Vagina (tissue), 2 donors: ENCODE measurements around the gene ATR. TPM values are rescaled to one million over a fixed set of nuclear protein-coding genes. Genes with fewer than 3 reads are reported as not detected.

Experiments used
- DNase-seq, 2 donors: peaks; one replicate each; pipeline ENCODE4 v3.0.0-alpha.2; 2017; ENCODE audit errors: extremely low spot score in 2 of 2
- H3K27ac ChIP-seq: fragments of 200-600 bp; sonication (generic); one replicate; pipeline ENCODE4 v1.5.1; 2019
- H3K27me3 ChIP-seq: fragments of 200-600 bp; sonication (generic); one replicate; pipeline ENCODE4 v1.5.1; 2019
- H3K36me3 ChIP-seq, 2 donors: fragments of 200-600 bp; sonication (generic); one replicate each; pipeline ENCODE4 v1.5.1; 2017 to 2019
- H3K4me1 ChIP-seq: fragments of 200-600 bp; sonication (generic); one replicate; pipeline ENCODE4 v1.5.1; 2019
- H3K4me3 ChIP-seq, 2 donors: fragments of 200-600 bp; sonication (generic); 1 replicate in 1 of 2; 2 replicates in 1 of 2; pipeline ENCODE4 v1.5.1; 2016 to 2019
- H3K9me3 ChIP-seq: fragments of 200-600 bp; sonication (generic); one replicate; pipeline ENCODE4 v1.5.1; 2019
- POLR2A ChIP-seq, 2 donors: fragments of 450-650 bp; IDR thresholded peaks; one replicate each; pipeline ENCODE4 v1.6.1; 2017; ENCODE audit warnings: antibody characterized with exemption in 2 of 2, mild to moderate bottlenecking in 2 of 2, moderate library complexity in 2 of 2
- POLR2AphosphoS5 ChIP-seq, 2 donors: sonication (generic); formaldehyde crosslinking; IDR thresholded peaks; one replicate each; pipeline ENCODE4 v1.9.0; 2017; ENCODE audit warnings: antibody characterized with exemption in 2 of 2, mild to moderate bottlenecking in 2 of 2, low read depth in 1 of 2; ENCODE audit not compliant: insufficient read depth in 1 of 2
- intact Hi-C: fragments of 100-400 bp; cut with DNase I; formaldehyde crosslinking; loops from one replicate; pipeline ENCODE4 v1.15.1; 2023
- total RNA-seq: library from RNA; depleted of rRNA; stranded (reverse); fragments of >200 nt; gene quantifications from one replicate; pipeline ENCODE4 v1.2.3, GENCODE V29; 2016
- TF ChIP-seq, protein P1 (sequence below), 3 experiments: fragments of 450-650 bp in 2 of 3; fragments of 200-600 bp in 1 of 3; sonication (generic) in 1 of 3; IDR thresholded peaks; one replicate each; pipeline ENCODE4 v1.5.1; 2017 to 2019; ENCODE audit warnings: antibody characterized with exemption in 3 of 3, mild to moderate bottlenecking in 2 of 3, moderate library complexity in 2 of 3

Gene ATR
- total RNA-seq, 1 donor from 2014 or later = 22.6 TPM

DNA sequence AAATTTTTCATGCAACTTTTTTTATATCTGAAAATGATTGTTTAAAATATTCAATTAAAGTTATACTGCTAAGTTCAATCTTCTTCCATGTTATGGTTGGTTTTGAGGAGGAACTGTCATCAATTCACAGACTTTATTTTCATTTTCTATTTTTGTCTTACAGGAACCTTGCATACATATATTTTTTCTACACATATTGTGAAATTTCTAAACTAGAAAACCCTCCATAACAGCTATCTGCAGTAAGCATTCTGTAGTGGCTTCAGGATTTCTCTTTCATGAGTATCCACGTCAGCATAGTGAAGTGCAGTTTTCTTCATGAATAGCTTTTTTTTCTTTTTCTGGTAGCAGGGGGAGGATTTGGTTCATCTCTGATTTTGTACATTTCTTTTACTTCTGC is 48.2 kb downstream of the ATR start:
- no peaks in the 10 kb centered on the region for H3K9me3 ChIP-seq
- no peak overlapping the region for H3K27ac ChIP-seq
- TF ChIP-seq, protein P1, sequence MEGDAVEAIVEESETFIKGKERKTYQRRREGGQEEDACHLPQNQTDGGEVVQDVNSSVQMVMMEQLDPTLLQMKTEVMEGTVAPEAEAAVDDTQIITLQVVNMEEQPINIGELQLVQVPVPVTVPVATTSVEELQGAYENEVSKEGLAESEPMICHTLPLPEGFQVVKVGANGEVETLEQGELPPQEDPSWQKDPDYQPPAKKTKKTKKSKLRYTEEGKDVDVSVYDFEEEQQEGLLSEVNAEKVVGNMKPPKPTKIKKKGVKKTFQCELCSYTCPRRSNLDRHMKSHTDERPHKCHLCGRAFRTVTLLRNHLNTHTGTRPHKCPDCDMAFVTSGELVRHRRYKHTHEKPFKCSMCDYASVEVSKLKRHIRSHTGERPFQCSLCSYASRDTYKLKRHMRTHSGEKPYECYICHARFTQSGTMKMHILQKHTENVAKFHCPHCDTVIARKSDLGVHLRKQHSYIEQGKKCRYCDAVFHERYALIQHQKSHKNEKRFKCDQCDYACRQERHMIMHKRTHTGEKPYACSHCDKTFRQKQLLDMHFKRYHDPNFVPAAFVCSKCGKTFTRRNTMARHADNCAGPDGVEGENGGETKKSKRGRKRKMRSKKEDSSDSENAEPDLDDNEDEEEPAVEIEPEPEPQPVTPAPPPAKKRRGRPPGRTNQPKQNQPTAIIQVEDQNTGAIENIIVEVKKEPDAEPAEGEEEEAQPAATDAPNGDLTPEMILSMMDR (IDR thresholded peaks at IDR 0.05) = no peak
- no peak for TF ChIP-seq POLR2A (IDR thresholded peaks at IDR 0.05)
- TF ChIP-seq POLR2AphosphoS5 (IDR thresholded peaks at IDR 0.05; ENCODE audit: insufficient read depth in 1 of 2, low read depth in 1 of 2) = no peak
- no peaks in the 10 kb centered on the region for H3K4me1 ChIP-seq
- intact Hi-C loops = no loop called here
- H3K36me3 ChIP-seq = peaks cover 0 to 33% of the 10 kb centered on the region in 2 donors
- H3K4me3 ChIP-seq = no peak overlapping the region
- no peaks in the 10 kb centered on the region for H3K27me3 ChIP-seq
- DNase-seq = no peak

DNA sequence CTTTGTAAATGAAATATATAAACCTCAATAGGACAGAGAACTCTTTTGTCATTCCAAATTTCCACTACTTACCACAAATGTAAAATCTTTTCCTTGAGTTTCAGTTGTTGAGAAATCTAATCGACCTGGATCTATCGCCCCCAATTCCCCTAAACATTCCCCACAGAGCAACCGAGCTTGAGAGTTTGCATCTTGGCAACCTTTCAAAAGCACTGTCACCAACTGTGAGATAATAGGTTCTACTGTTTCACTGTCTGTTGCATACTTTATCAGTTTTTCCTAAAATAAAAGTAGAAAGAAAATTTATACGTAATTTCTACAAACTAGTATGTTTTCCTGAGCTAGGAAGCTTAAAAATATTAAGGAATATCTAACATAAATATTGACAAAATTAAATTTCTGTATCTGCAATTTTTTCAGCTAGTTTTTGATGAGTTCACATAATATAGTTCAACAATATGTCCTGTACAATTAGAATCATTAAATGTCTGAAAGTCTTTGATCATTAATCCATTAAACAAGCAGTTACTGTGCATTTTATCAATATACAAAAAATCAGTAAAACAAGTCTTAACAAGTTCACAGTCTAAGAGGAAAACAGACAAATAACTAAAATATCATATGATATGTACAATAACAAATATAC is 54.5 kb downstream of the ATR start:
- H3K4me3 ChIP-seq = no peak overlapping the region
- intact Hi-C loops = no loop called here
- H3K4me1 ChIP-seq = no peaks in the 10 kb centered on the region
- no peaks in the 10 kb centered on the region for H3K27me3 ChIP-seq
- peaks cover 0 to 28% of the 10 kb centered on the region in 2 donors for H3K36me3 ChIP-seq
- no peaks in the 10 kb centered on the region for H3K9me3 ChIP-seq
- DNase-seq = no peak
- TF ChIP-seq POLR2A (IDR thresholded peaks at IDR 0.05) = no peak
- TF ChIP-seq, protein P1 (IDR thresholded peaks at IDR 0.05) = no peak
- no peak for TF ChIP-seq POLR2AphosphoS5 (IDR thresholded peaks at IDR 0.05; ENCODE audit: insufficient read depth in 1 of 2, low read depth in 1 of 2)
- H3K27ac ChIP-seq = no peak overlapping the region

DNA sequence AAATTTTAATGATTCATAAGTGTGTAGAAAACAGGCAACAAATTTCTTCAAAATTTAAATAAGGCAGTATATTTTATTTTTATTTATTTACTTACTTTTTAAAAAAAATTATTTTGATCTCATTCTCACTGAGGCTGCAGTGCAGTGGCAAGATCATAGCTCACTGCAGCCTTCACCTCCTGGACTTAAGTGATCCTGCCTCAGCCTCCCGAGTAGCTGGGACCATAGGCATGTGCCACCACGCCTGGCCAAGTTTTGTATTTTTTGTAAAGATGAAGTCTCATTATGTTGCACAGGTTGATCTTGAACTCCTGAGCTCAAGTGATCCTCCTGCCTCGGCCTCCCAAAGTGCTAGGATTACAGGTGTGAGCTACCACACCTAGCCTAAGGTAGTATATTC is 69.5 kb downstream of the ATR start:
- H3K9me3 ChIP-seq = no peaks in the 10 kb centered on the region
- intact Hi-C loops = no loop called here
- no peak overlapping the region for H3K4me3 ChIP-seq
- no peaks in the 10 kb centered on the region for H3K27me3 ChIP-seq
- no peak for DNase-seq
- no peaks in the 10 kb centered on the region for H3K4me1 ChIP-seq
- no peak overlapping the region for H3K27ac ChIP-seq
- peaks cover 0 to 38% of the 10 kb centered on the region in 2 donors for H3K36me3 ChIP-seq
- TF ChIP-seq, protein P1 (IDR thresholded peaks at IDR 0.05) = no peak
- TF ChIP-seq POLR2A (IDR thresholded peaks at IDR 0.05) (no peak), POLR2AphosphoS5 (IDR thresholded peaks at IDR 0.05; ENCODE audit: insufficient read depth in 1 of 2, low read depth in 1 of 2) (no peak)

DNA sequence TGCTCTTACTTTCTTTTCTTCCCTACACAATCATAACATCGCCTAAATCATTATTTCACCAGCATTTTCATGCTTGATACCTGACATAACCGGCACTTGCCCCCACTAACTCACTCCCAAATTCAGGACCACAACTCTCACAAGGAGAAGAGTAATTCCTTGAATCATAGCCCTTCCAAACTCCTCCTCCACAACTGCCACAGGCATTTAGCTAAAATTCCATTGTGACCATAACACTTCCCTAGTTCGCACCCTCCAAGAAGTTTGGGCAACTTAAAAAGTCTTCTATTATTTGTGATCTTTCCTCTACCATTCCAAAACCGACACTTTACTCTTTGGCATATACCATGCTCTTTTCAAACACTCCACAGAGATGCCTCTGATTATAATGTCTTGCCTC is 71.3 kb downstream of the ATR start:
- no peaks in the 10 kb centered on the region for H3K27me3 ChIP-seq
- TF ChIP-seq POLR2AphosphoS5 (IDR thresholded peaks at IDR 0.05; ENCODE audit: insufficient read depth in 1 of 2, low read depth in 1 of 2) = no peak
- TF ChIP-seq, protein P1 (IDR thresholded peaks at IDR 0.05) = no peak
- TF ChIP-seq POLR2A (IDR thresholded peaks at IDR 0.05) = no peak
- peaks cover 3% of the 10 kb centered on the region for H3K4me1 ChIP-seq
- no peak overlapping the region for H3K4me3 ChIP-seq
- intact Hi-C loops = no loop called here
- peaks cover 0 to 28% of the 10 kb centered on the region in 2 donors for H3K36me3 ChIP-seq
- no peak for DNase-seq
- H3K27ac ChIP-seq = no peak overlapping the region
- H3K9me3 ChIP-seq = no peaks in the 10 kb centered on the region

DNA sequence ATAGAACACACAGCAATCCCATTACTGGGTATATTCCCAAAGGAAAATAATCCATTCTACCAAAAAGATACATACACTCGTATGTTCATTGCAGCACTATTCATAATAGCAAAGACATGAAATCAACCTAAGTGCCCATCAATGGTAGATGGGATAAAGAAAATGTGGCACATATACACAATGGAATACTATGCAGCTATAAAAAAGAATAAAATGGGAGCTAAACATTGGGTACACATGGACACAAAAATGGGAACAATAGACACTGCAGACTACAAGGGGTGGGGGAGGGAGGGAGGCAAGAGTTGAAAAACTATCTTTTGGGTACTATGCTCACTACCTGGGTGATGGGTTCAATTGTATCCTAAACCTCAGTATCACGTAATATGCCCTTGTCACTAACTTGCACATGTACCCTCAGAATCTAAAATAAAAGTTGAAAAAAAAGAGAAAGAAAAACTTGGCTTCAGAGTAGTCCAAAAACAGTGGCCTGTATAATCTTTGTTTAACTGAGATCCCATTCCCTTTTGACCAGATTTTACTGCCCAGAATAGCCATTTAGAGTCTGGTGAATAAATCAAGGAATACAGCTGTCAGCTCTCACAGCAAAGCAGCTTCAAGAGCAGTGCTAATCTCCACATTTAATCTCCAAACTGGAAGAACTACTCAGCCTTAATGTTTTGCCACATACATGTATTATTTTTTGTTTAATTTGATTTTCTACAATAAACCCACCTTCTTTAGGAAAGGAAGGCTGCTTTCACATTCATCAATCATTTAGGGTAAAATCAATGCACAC is 76.1 kb downstream of the ATR start:
- H3K27me3 ChIP-seq = no peaks in the 10 kb centered on the region
- peaks cover 17% of the 10 kb centered on the region for H3K4me1 ChIP-seq
- no peaks in the 10 kb centered on the region for H3K9me3 ChIP-seq
- H3K36me3 ChIP-seq = peaks cover 0 to 13% of the 10 kb centered on the region in 2 donors
- DNase-seq = no peak
- H3K27ac ChIP-seq = no peak overlapping the region
- TF ChIP-seq, protein P1 (IDR thresholded peaks at IDR 0.05) = no peak
- no peak for TF ChIP-seq POLR2A (IDR thresholded peaks at IDR 0.05)
- TF ChIP-seq POLR2AphosphoS5 (IDR thresholded peaks at IDR 0.05; ENCODE audit: insufficient read depth in 1 of 2, low read depth in 1 of 2) = no peak
- no peak overlapping the region for H3K4me3 ChIP-seq
- intact Hi-C loops = no loop called here
